Stimulated activated CD8-positive, alpha-beta memory T cell treated with anti-CD3 and anti-CD28 coated beads, Interleukin-2, amount 100 ng/mL, for 1 hour (primary cell): ENCODE data around the gene RNF207.

Source experiments
- DNase-seq, 2 donors: peaks; one replicate each; pipeline ENCODE4 v3.0.0-alpha.2; 2020; ENCODE audit warnings: low read depth in 2 of 2

Gene RNF207

GRCh38 chr1:6205849-6206519 lies at the start of gene RNF207:
TSS of gene RNF207 (plus strand) at chr1:6206119. CDS start at chr1:6206536, 417 bp downstream.
- DNase-seq = peak in 1 of 2 donors; percentile 21

DNA sequence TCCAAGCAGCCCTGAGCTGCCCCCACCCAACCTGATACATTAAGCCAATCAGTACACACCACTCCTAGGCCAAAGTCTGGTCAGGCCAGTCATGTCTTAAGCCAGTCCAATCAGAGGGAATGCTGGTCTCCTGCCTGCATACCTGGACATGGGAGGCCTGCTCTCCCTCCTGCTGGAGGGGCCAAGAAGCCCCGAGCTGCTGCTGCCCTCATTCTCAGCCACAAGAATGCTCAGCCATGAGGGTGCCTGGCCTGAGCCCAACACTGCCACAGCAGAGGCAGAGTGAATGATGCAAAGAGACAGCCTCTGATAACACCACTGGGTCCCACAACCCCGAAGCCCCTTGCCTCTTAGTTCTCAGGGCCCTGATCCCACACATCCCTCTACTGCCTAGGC lies 48.8 kb upstream of the RNF207 start:
- DNase-seq = no peak

DNA sequence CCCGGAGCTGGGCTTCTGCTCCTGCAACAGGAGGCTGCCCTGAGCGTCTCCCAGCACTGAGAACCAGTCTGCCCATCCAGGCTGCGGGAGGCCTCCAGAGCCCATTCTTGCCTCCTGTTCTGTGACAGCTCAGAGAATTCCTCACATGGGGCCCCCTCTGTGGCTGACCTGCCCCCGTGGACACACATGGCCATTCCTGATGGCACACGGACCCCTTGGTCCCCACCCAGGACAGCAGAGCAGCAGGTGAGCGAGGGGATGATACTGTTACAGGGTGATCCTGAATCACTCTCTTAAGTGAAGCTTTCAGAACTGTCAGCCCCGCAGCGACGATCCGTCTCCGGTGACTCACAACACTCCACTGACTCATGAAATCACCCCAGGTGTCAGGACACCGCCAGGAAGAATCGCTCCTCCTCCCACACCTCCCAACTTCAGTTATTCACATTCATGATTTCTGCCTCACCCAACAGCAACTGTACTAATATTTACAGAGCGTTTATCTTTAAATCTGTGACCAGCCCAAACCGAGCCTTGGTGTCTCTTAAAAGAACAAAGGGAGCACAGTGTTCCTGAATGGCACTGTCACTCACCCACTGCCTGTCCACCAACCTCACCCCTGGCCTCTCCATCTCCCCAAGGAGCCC lies 48.3 kb upstream of the RNF207 start:
- DNase-seq = no peak

DNA sequence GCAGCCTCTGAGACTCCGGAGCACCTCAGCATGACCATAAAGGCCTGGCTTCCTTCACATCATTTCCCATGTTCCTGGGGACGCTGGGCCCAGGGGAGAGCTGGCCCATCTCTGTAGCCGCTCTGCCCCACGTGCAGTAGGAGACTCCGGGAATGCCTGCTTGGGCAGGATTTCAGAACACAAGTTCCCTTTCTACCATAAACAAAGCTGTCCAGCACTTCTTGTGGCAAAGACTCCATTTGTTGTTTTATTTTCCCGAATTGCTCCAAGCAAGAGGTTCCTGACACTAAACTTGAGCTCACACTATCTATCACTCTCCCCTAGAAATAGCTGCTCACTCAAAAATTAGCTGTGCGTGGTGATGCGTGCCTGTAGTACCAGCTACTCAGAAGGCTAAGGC lies 47.7 kb upstream of the RNF207 start:
- DNase-seq = no peak

DNA sequence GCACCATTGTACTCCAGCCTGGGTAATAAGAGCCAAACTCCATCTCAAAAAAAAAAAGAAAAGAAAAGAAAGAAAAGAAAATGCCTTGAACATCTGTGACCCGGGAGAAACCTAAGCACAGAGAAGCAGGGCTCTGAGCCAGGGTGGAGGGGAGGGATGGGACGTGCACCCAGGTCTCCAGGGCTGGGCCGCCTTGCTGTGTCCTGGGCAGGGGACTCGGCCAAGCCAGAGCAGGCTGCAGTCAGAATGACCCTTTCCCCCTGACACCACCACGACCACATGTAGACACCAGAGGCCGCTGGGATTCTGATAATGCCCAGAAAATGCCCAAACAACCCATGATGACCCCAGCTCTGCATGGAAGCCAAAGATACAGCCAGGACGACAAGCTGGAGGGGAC lies 43.6 kb upstream of the RNF207 start:
- no peak for DNase-seq

GRCh38 chr1:6162773-6163172 lies 43.1 kb upstream of the RNF207 start:
- no peak for DNase-seq

- no peak for DNase-seq
Measured at GRCh38 chr1:6163191-6163972, 42.5 kb upstream of the RNF207 start.

- DNase-seq = no peak
Measured at GRCh38 chr1:6163973-6164617, 41.8 kb upstream of the RNF207 start.

GRCh38 chr1:6165027-6165426 lies 40.9 kb upstream of the RNF207 start:
- DNase-seq = no peak

- no peak for DNase-seq
Measured at GRCh38 chr1:6165441-6165985, 40.4 kb upstream of the RNF207 start.

- no peak for DNase-seq
Measured at GRCh38 chr1:6166221-6166620, 39.7 kb upstream of the RNF207 start.

DNA sequence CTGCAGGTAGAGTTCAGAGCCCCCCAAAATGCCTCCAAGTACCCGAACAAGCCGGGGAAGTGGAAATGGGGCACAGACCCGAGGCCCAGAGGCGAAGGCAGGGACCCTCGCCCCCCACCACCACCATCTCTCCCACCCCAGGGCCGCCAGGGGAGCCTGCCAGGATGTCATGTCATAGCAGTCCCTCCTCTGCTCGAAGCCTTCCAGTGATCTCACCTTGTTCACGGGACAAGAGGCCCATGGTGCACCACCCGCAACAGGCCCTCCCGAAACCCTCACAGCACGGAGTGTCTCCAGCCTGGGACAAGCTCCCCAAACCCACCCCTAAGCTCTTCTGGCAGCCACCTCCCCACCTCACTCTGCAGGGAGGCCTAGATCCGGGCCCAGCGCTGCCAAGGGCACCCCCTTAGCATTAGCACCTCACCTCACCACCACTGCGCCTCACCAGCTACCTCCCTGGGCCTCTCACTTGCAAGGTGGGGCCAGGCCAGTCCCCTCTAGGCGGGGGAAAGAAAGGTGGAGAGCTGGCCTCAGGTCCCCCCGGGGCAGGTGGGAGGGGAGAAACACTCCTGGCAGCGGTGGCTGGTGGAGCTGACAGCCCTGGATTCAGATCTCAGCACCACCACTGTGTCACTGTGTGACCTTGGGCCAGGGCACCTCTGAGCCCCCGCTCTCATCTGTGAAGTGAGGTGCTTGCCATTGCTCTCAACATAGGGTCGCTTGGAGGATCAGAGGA lies 39.1 kb upstream of the RNF207 start:
- no peak for DNase-seq

DNA sequence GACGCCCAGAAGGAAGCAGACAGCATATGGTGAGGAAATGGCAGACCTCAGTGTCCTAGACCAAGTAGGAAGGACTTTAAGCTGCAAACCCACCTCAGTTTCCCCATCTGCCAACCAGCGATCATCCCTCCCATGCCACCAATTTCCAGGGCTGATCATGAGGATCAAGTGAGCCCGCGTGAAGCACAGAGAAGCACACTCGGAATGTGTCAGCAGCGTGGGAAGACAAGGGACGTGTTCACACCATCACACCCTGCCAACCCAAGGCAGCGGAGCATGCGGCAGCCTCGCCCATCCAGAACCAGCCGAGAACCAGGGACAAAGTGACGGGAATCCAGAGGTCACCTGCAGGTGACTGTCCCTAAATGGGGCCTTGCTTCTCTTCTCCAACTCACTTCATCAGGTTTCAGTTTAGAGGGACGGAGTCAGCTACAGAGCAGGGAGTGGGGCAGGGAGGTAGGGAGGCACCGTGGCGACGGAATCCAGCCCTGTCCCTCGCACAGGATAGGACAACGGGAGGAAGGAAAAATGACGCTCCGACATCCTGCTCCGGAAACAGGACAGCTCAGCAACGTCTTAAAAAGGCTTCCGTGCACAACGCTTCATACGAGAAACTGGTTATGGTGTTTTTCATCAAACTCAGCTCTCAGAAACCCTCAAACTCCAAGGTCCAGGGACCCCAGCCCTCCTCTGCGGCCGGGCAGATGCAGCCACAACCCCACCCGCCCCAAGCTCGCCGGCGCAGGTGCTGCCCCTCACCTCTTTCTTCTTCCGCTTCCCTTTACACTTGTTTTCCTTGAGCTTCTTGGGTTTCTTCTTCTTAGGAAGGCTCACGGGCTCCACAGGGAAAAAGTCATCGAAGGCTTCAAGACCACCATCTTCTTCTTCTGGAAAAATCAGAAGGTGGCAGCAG lies 38.3 kb upstream of the RNF207 start:
- no peak for DNase-seq

- DNase-seq = no peak
Measured at GRCh38 chr1:6168947-6169586, 36.9 kb upstream of the RNF207 start.

- no peak for DNase-seq
Measured at GRCh38 chr1:6170116-6170741, 35.7 kb upstream of the RNF207 start.

DNA sequence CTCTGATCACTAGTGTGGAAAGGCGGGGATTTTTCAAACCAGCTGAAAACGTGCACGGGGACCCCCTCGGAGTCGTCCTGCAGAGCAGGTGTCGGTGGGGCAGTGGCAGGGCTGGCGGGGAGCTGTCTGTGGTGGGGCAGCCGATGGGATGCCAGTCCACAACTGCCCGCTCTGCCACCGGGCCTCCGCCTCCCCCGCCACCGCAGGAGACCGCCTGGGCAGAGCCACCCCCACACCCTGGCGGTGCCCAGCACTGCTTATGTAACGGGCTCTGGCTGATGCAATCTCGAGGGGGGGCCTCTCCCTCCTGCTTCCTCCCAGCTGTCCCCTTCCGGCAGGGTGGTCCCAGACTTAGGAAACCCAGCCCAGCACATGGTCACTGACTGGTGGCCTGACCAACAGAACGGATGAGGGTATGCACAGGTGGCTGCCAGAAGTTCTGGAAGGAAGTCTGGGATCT lies 35.1 kb upstream of the RNF207 start:
- DNase-seq = no peak

DNA sequence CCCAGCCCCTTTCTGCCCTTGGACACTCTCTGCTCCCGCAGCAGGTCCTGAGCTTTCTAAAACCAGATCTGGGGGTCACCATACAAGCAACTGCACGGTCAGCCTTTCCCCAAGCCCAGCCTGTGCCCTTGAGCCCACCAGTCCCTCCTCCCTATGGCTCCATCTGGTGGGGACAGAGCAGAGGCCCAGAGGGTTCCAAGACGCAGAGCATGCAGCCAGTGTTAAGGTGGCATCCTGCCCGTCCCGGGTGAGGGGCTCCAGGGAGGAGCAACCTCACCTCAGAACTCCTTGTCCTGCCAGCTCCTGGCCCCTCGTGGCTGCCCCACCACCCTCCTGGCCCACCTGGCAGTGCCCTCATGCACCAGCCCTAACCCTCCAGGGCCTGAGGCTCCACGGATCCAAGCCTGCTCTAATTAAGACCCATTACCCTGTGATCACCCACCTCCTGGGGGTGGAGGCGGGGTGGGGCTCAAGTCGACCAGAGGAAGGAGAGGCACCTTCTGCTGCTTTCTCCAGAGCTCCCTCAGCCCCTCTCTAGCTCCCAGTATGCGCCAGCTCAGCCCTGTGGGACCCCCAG lies 34.3 kb upstream of the RNF207 start:
- DNase-seq = no peak

DNA sequence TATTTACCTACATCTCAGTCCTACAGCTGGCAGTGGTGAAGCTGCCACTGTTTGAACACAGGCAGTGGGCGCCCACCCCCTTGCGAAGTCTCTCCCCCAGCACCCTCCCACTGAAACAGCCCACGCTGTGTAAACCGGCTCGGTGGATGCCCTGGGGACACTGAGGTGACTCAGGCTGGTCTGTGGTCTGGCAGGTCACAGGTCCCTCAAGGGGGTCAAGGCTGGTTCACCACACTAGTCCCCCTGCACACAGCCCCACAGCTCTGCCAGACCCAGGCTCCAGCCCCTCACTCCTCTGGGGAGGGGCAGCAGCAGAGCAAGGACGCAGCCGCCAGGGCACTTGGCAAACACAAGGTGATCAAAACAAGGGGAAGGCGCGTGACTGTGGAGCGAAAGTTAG lies 33.4 kb upstream of the RNF207 start:
- no peak for DNase-seq
